HEK293T (cell line): Measurements from ENCODE around the gene DENND1B.

Experiments
- CTCF ChIA-PET: fragments of 350-600 bp; formaldehyde crosslinking; extraction: SDS; loops from one replicate; lab custom pipeline; 2021; ENCODE audit warnings: antibody characterized with exemption, inconsistent platforms; lab: Yijun Ruan, JAX
- POLR2A ChIA-PET: fragments of 350-600 bp; formaldehyde crosslinking; extraction: SDS; loops from one replicate; lab custom pipeline; 2020; ENCODE audit warnings: antibody characterized with exemption, inconsistent platforms; lab: Yijun Ruan, JAX
- DNase-seq: peaks from one replicate; pipeline ENCODE4 v3.0.0; 2012; ENCODE audit warnings: mixed read lengths; ENCODE audit errors: extremely low spot score
- ARNT ChIP-seq: fragments of 450-650 bp; IDR thresholded peaks from 2 replicates; pipeline ENCODE4 v1.6.1; 2017; ENCODE audit warnings: mild to moderate bottlenecking
- BHLHE40 ChIP-seq: fragments of 450-650 bp; IDR thresholded peaks from 2 replicates; pipeline ENCODE4 v1.6.1; 2016; ENCODE audit warnings: mild to moderate bottlenecking, moderate library complexity, borderline replicate concordance
- CTBP1 ChIP-seq: fragments of 450-650 bp; IDR thresholded peaks from 2 replicates; pipeline ENCODE4 v1.6.1; 2016; ENCODE audit warnings: borderline replicate concordance
- ELF4 ChIP-seq: fragments of 450-650 bp; IDR thresholded peaks from 2 replicates; pipeline ENCODE4 v1.6.1; 2017; ENCODE audit warnings: antibody characterized with exemption
- FOXA1 ChIP-seq: fragments of 450-650 bp; IDR thresholded peaks from 2 replicates; pipeline ENCODE4 v1.6.1; 2016; ENCODE audit warnings: mild to moderate bottlenecking
- FOXK2 ChIP-seq: fragments of 450-650 bp; IDR thresholded peaks from 2 replicates; pipeline ENCODE4 v1.6.1; 2016; ENCODE audit warnings: mild to moderate bottlenecking
- FOXM1 ChIP-seq: fragments of 450-650 bp; IDR thresholded peaks from 2 replicates; pipeline ENCODE4 v1.6.1; 2017; ENCODE audit warnings: mild to moderate bottlenecking, borderline replicate concordance
- HDGF ChIP-seq: fragments of 450-650 bp; IDR thresholded peaks from 2 replicates; pipeline ENCODE4 v1.6.1; 2017; ENCODE audit warnings: antibody characterized with exemption, borderline replicate concordance
- L3MBTL2 ChIP-seq: fragments of 450-650 bp; conservative IDR thresholded peaks from 2 replicates; pipeline ENCODE4 v1.6.1; 2016; ENCODE audit warnings: mild to moderate bottlenecking
- LEF1 ChIP-seq: fragments of 450-650 bp; IDR thresholded peaks from 2 replicates; pipeline ENCODE4 v1.6.1; 2017; ENCODE audit warnings: mild to moderate bottlenecking, borderline replicate concordance
- NFRKB ChIP-seq: fragments of 450-650 bp; IDR thresholded peaks from 2 replicates; pipeline ENCODE4 v1.6.1; 2016; ENCODE audit warnings: mild to moderate bottlenecking, moderate library complexity
- PKNOX1 ChIP-seq: fragments of 450-650 bp; IDR thresholded peaks from 2 replicates; pipeline ENCODE4 v1.6.1; 2016
- SP1 ChIP-seq: fragments of 450-650 bp; IDR thresholded peaks from 2 replicates; pipeline ENCODE4 v1.6.1; 2017
- SUZ12 ChIP-seq: fragments of 450-650 bp; IDR thresholded peaks from 2 replicates; pipeline ENCODE4 v1.6.1; 2016; ENCODE audit warnings: mild to moderate bottlenecking
- TARDBP ChIP-seq: fragments of 450-650 bp; IDR thresholded peaks from 2 replicates; pipeline ENCODE4 v1.6.1; 2016
- ZNF384 ChIP-seq: fragments of 450-650 bp; IDR thresholded peaks from 2 replicates; pipeline ENCODE4 v1.6.1; 2016

The DENND1B gene

GRCh38 chr1:197632651-197633050 is 142.6 kb downstream of the DENND1B start:
- CTCF ChIA-PET = no interaction called here
- DNase-seq = no peak
- POLR2A ChIA-PET = no interaction called here
- TF ChIP-seq TARDBP (no peak), FOXM1 (no peak), CTBP1 (no peak), SP1 (no peak), FOXK2 (no peak), PKNOX1 (no peak), SUZ12 (no peak), LEF1 (no peak), FOXA1 (no peak), BHLHE40 (no peak), ZNF384 (no peak), L3MBTL2 (no peak), ELF4 (no peak)

- POLR2A ChIA-PET = no interaction called here
- CTCF ChIA-PET = no interaction called here
- no peak for DNase-seq
- no peak for TF ChIP-seq FOXA1
- TF ChIP-seq ELF4 = no peak
- no peak for TF ChIP-seq ZNF384
- no peak for TF ChIP-seq HDGF
- no peak for TF ChIP-seq ARNT
- TF ChIP-seq SUZ12 = no peak
- TF ChIP-seq FOXM1 = no peak
- no peak for TF ChIP-seq L3MBTL2
- TF ChIP-seq FOXK2 = no peak
- no peak for TF ChIP-seq SP1
- TF ChIP-seq NFRKB = no peak
These were observed 143.3 kb downstream of the DENND1B start for GRCh38 chr1:197632005-197632404.

GRCh38 chr1:197622371-197622770 is 152.9 kb downstream of the DENND1B start:
- CTCF ChIA-PET = no interaction called here
- DNase-seq = no peak
- TF ChIP-seq FOXM1 = no peak
- TF ChIP-seq PKNOX1 = no peak
- TF ChIP-seq NFRKB = no peak
- no peak for TF ChIP-seq LEF1
- no peak for TF ChIP-seq HDGF
- TF ChIP-seq SP1 = no peak
- no peak for TF ChIP-seq FOXA1
- TF ChIP-seq FOXK2 = no peak
- no peak for TF ChIP-seq ZNF384
- TF ChIP-seq TARDBP = no peak
- TF ChIP-seq CTBP1 = no peak
- TF ChIP-seq ELF4 = no peak
- no peak for TF ChIP-seq BHLHE40
- TF ChIP-seq SUZ12 = no peak
- POLR2A ChIA-PET = no interaction called here

DNA sequence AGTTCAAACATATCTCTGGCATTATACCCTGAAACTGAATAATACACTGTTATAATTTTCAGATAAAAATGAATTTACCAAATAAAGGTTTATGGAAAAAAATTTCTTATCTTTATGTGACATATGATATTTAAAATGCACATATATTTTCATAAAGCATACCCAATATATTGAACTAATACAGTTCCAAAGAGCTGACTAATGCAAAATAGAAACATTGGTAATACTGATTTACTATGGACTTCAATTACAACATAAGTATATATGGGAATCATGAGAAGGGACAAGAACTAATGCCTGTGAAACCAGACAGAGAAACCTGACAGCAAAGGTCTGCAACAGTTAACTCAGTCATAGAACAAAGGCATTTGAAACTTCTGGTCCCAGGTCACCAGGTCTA is 153.5 kb downstream of the DENND1B start:
- TF ChIP-seq ELF4 (no peak), NFRKB (no peak), ARNT (no peak), CTBP1 (no peak), BHLHE40 (no peak), FOXM1 (no peak), LEF1 (no peak), HDGF (no peak)
- ChIA-PET CTCF (no interaction called here), POLR2A (no interaction called here)
- no peak for DNase-seq

GRCh38 chr1:197620714-197621163 is 154.5 kb downstream of the DENND1B start:
- POLR2A ChIA-PET = no interaction called here
- DNase-seq = no peak
- CTCF ChIA-PET = interaction anchor here (0.6 kb wide), 1 partner anchor 249 kb away, joined by 5 read pairs; no protein-coding TSS in a partner anchor
- TF ChIP-seq ARNT = no peak
- no peak for TF ChIP-seq HDGF
- no peak for TF ChIP-seq ZNF384
- no peak for TF ChIP-seq LEF1
- TF ChIP-seq PKNOX1 = no peak
- TF ChIP-seq SUZ12 = no peak

DNA sequence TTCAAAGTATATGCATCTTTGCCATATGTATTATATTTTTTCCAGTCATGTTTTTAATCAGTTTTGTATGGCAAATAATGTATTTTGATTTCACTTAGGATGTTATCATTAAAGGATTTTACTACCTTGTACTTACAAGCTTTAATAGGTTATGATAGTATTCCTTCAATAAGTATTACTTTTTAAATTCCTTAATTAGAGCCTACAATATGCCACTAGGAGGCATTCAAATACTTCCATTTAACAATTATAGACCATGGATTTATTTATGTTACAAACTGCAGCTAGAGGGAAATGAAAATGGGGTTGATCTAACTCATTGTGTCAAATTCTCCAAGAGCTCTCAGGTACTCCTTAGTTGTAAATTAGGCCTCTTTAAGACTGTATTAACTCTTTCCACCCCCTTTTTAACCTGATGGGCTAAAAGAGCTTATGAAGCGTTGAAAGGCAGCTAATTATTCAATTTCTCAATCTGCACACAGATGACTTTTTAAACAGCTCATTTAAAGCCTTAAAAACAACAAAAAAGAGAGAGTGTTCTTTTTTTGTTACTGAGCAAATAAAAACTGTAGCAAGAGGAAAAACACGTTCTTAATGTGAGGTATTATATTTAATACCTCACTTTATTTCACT is 156.2 kb downstream of the DENND1B start:
- CTCF ChIA-PET = interaction anchor here (0.6 kb wide), 1 partner anchor 803 kb away, joined by 3 read pairs; no protein-coding TSS in a partner anchor
- POLR2A ChIA-PET = interaction anchor here (1.6 kb wide), 1 partner anchor 283 kb away, joined by 7 read pairs; the partner anchor contains the start of gene C1orf53
- no peak for DNase-seq
- TF ChIP-seq NFRKB = no peak
- no peak for TF ChIP-seq SUZ12
- TF ChIP-seq LEF1 = no peak
- TF ChIP-seq BHLHE40 = no peak
- TF ChIP-seq TARDBP = no peak
- no peak for TF ChIP-seq FOXA1
- TF ChIP-seq HDGF = no peak
- TF ChIP-seq PKNOX1 = no peak
- no peak for TF ChIP-seq CTBP1
- TF ChIP-seq L3MBTL2 = no peak
- TF ChIP-seq ELF4 = no peak
